NCI-H146 (cell line): ENCODE data around the gene SNAP23.

Experiments
- DNase-seq: peaks from one replicate; lab custom pipeline; 2025; lab: John Stamatoyannopoulos, UW

Gene SNAP23

GRCh38 chr15:42495361-42496212 is at the start of gene SNAP23:
Gene SNAP23 (plus strand): TSS chr15:42495634. CDS start chr15:42511847, 16,213 bp downstream.
- peak; percentile 79 for DNase-seq

- DNase-seq, result no peak
These were observed 47.8 kb upstream of the SNAP23 start for GRCh38 chr15:42447599-42447998.

- no peak for DNase-seq
These were observed 47.2 kb upstream of the SNAP23 start for GRCh38 chr15:42448281-42448680.

GRCh38 chr15:42449770-42450424 is 45.5 kb upstream of the SNAP23 start:
- DNase-seq, result no peak

GRCh38 chr15:42450425-42450790 is 45.0 kb upstream of the SNAP23 start:
- no peak for DNase-seq

- DNase-seq, result no peak
These were observed 41.6 kb upstream of the SNAP23 start for GRCh38 chr15:42453826-42454225.

- no peak for DNase-seq
These were observed 38.9 kb upstream of the SNAP23 start for GRCh38 chr15:42456531-42456930.

- DNase-seq, result no peak
These were observed 38.5 kb upstream of the SNAP23 start for GRCh38 chr15:42456971-42457370.

GRCh38 chr15:42457445-42458442 is 37.7 kb upstream of the SNAP23 start:
- no peak for DNase-seq

GRCh38 chr15:42461261-42461660 is 34.2 kb upstream of the SNAP23 start:
- DNase-seq, result no peak

GRCh38 chr15:42465520-42466259 is 29.7 kb upstream of the SNAP23 start:
- DNase-seq, result no peak

GRCh38 chr15:42471002-42471401 is 24.4 kb upstream of the SNAP23 start:
- DNase-seq, result no peak

GRCh38 chr15:42474827-42475226 is 20.6 kb upstream of the SNAP23 start:
- DNase-seq, result no peak

- no peak for DNase-seq
These were observed 12.7 kb upstream of the SNAP23 start for GRCh38 chr15:42482701-42483100.

- no peak for DNase-seq
These were observed 11.8 kb upstream of the SNAP23 start for GRCh38 chr15:42483677-42484076.

- DNase-seq, result no peak
These were observed 5.2 kb upstream of the SNAP23 start for GRCh38 chr15:42490291-42490670.

- peak; percentile 84 for DNase-seq
These were observed 4.5 kb upstream of the SNAP23 start, which contains the start of gene ZNF106 for GRCh38 chr15:42490671-42491538. Gene ZNF106 (minus strand): TSS chr15:42491141. CDS start chr15:42472289, 18,852 bp downstream.

- DNase-seq, result no peak
These were observed 3.8 kb upstream of the SNAP23 start for GRCh38 chr15:42491539-42492225.

- no peak for DNase-seq
These were observed 1.8 kb upstream of the SNAP23 start for GRCh38 chr15:42493679-42494078.

GRCh38 chr15:42494998-42495360 is 455 bp upstream of the SNAP23 start:
- peak; percentile 2 for DNase-seq
